Measurements from ENCODE around the gene KCNMA1.

The KCNMA1 gene

GRCh38 chr10:77560471-77560870 is 77.1 kb downstream of the KCNMA1 start:
- H3K36me3 ChIP-seq (ENCODE audit: control insufficient read depth, low read depth, low read length): no peaks in the 10 kb centered on the region
- H3K27ac ChIP-seq (ENCODE audit: low read length): no peak overlapping the region
- H3K9ac ChIP-seq (ENCODE audit: low read length): no peak overlapping the region
- H3K9me3 ChIP-seq (ENCODE audit: control insufficient read depth, low read depth, low read length): no peaks in the 10 kb centered on the region
- H3K4me3 ChIP-seq (ENCODE audit: low read length): no peak overlapping the region
- H3K4me1 ChIP-seq (ENCODE audit: control insufficient read depth, low read depth, low read length): peaks cover 15% of the 10 kb centered on the region
- no peaks in the 10 kb centered on the region for H3K27me3 ChIP-seq (ENCODE audit: control insufficient read depth, insufficient read depth, low read length)

GRCh38 chr10:77560052-77560451 is 77.6 kb downstream of the KCNMA1 start:
- Histone ChIP-seq H3K9ac (ENCODE audit: low read length) (no peak overlapping the region), H3K4me1 (ENCODE audit: control insufficient read depth, low read depth, low read length) (peaks cover 11% of the 10 kb centered on the region), H3K9me3 (ENCODE audit: control insufficient read depth, low read depth, low read length) (no peaks in the 10 kb centered on the region), H3K27me3 (ENCODE audit: control insufficient read depth, insufficient read depth, low read length) (no peaks in the 10 kb centered on the region), H3K4me3 (ENCODE audit: low read length) (no peak overlapping the region), H3K27ac (ENCODE audit: low read length) (no peak overlapping the region), H3K36me3 (ENCODE audit: control insufficient read depth, low read depth, low read length) (no peaks in the 10 kb centered on the region)

- no peaks in the 10 kb centered on the region for H3K27me3 ChIP-seq (ENCODE audit: control insufficient read depth, insufficient read depth, low read length)
- H3K27ac ChIP-seq (ENCODE audit: low read length): no peak overlapping the region
- H3K9ac ChIP-seq (ENCODE audit: low read length): no peak overlapping the region
- no peaks in the 10 kb centered on the region for H3K36me3 ChIP-seq (ENCODE audit: control insufficient read depth, low read depth, low read length)
- no peaks in the 10 kb centered on the region for H3K9me3 ChIP-seq (ENCODE audit: control insufficient read depth, low read depth, low read length)
- H3K4me3 ChIP-seq (ENCODE audit: low read length): no peak overlapping the region
- H3K4me1 ChIP-seq (ENCODE audit: control insufficient read depth, low read depth, low read length): no peaks in the 10 kb centered on the region
These were observed 80.5 kb downstream of the KCNMA1 start for GRCh38 chr10:77556990-77557601.

GRCh38 chr10:77555591-77556212 is 81.9 kb downstream of the KCNMA1 start:
- Histone ChIP-seq H3K9me3 (ENCODE audit: control insufficient read depth, low read depth, low read length) (no peaks in the 10 kb centered on the region), H3K9ac (ENCODE audit: low read length) (no peak overlapping the region), H3K4me1 (ENCODE audit: control insufficient read depth, low read depth, low read length) (no peaks in the 10 kb centered on the region), H3K27me3 (ENCODE audit: control insufficient read depth, insufficient read depth, low read length) (no peaks in the 10 kb centered on the region), H3K36me3 (ENCODE audit: control insufficient read depth, low read depth, low read length) (no peaks in the 10 kb centered on the region), H3K4me3 (ENCODE audit: low read length) (no peak overlapping the region), H3K27ac (ENCODE audit: low read length) (no peak overlapping the region)

- H3K9me3 ChIP-seq (ENCODE audit: control insufficient read depth, low read depth, low read length): no peaks in the 10 kb centered on the region
- peaks cover 2% of the 10 kb centered on the region for H3K4me1 ChIP-seq (ENCODE audit: control insufficient read depth, low read depth, low read length)
These were observed 82.6 kb downstream of the KCNMA1 start for GRCh38 chr10:77554996-77555397.

GRCh38 chr10:77553966-77554365 is 83.6 kb downstream of the KCNMA1 start:
- no peaks in the 10 kb centered on the region for H3K9me3 ChIP-seq (ENCODE audit: control insufficient read depth, low read depth, low read length)
- H3K9ac ChIP-seq (ENCODE audit: low read length): no peak overlapping the region
- H3K4me3 ChIP-seq (ENCODE audit: low read length): no peak overlapping the region
- peaks cover 2% of the 10 kb centered on the region for H3K4me1 ChIP-seq (ENCODE audit: control insufficient read depth, low read depth, low read length)
- no peaks in the 10 kb centered on the region for H3K36me3 ChIP-seq (ENCODE audit: control insufficient read depth, low read depth, low read length)
- no peaks in the 10 kb centered on the region for H3K27me3 ChIP-seq (ENCODE audit: control insufficient read depth, insufficient read depth, low read length)
- no peak overlapping the region for H3K27ac ChIP-seq (ENCODE audit: low read length)

More at GRCh38 chr10:77554996-77555397, 82.6 kb downstream of the KCNMA1 start:
- Histone ChIP-seq H3K4me3 (ENCODE audit: low read length) (no peak overlapping the region), H3K36me3 (ENCODE audit: control insufficient read depth, low read depth, low read length) (no peaks in the 10 kb centered on the region), H3K9ac (ENCODE audit: low read length) (no peak overlapping the region), H3K27me3 (ENCODE audit: control insufficient read depth, insufficient read depth, low read length) (no peaks in the 10 kb centered on the region), H3K27ac (ENCODE audit: low read length) (no peak overlapping the region)

GRCh38 chr10:77553311-77553710 is 84.3 kb downstream of the KCNMA1 start:
- Histone ChIP-seq H3K9ac (ENCODE audit: low read length) (no peak overlapping the region), H3K27ac (ENCODE audit: low read length) (no peak overlapping the region), H3K36me3 (ENCODE audit: control insufficient read depth, low read depth, low read length) (no peaks in the 10 kb centered on the region), H3K27me3 (ENCODE audit: control insufficient read depth, insufficient read depth, low read length) (no peaks in the 10 kb centered on the region), H3K4me3 (ENCODE audit: low read length) (no peak overlapping the region), H3K4me1 (ENCODE audit: control insufficient read depth, low read depth, low read length) (peaks cover 2% of the 10 kb centered on the region), H3K9me3 (ENCODE audit: control insufficient read depth, low read depth, low read length) (no peaks in the 10 kb centered on the region)

GRCh38 chr10:77552252-77552651 is 85.4 kb downstream of the KCNMA1 start:
- H3K27ac ChIP-seq (ENCODE audit: low read length): no peak overlapping the region
- H3K4me1 ChIP-seq (ENCODE audit: control insufficient read depth, low read depth, low read length): peaks cover 2% of the 10 kb centered on the region
- H3K27me3 ChIP-seq (ENCODE audit: control insufficient read depth, insufficient read depth, low read length): no peaks in the 10 kb centered on the region
- H3K9ac ChIP-seq (ENCODE audit: low read length): no peak overlapping the region
- H3K9me3 ChIP-seq (ENCODE audit: control insufficient read depth, low read depth, low read length): no peaks in the 10 kb centered on the region
- no peaks in the 10 kb centered on the region for H3K36me3 ChIP-seq (ENCODE audit: control insufficient read depth, low read depth, low read length)
- no peak overlapping the region for H3K4me3 ChIP-seq (ENCODE audit: low read length)

- Histone ChIP-seq H3K9ac (ENCODE audit: low read length) (no peak overlapping the region), H3K9me3 (ENCODE audit: control insufficient read depth, low read depth, low read length) (no peaks in the 10 kb centered on the region), H3K4me3 (ENCODE audit: low read length) (no peak overlapping the region), H3K36me3 (ENCODE audit: control insufficient read depth, low read depth, low read length) (no peaks in the 10 kb centered on the region), H3K27me3 (ENCODE audit: control insufficient read depth, insufficient read depth, low read length) (no peaks in the 10 kb centered on the region), H3K4me1 (ENCODE audit: control insufficient read depth, low read depth, low read length) (peaks cover 2% of the 10 kb centered on the region), H3K27ac (ENCODE audit: low read length) (no peak overlapping the region)
These were observed 87.2 kb downstream of the KCNMA1 start for GRCh38 chr10:77550378-77550777.

- H3K9me3 ChIP-seq (ENCODE audit: control insufficient read depth, low read depth, low read length): no peaks in the 10 kb centered on the region
- H3K4me1 ChIP-seq (ENCODE audit: control insufficient read depth, low read depth, low read length): peaks cover 2% of the 10 kb centered on the region
- H3K27me3 ChIP-seq (ENCODE audit: control insufficient read depth, insufficient read depth, low read length): no peaks in the 10 kb centered on the region
- H3K27ac ChIP-seq (ENCODE audit: low read length): no peak overlapping the region
- H3K9ac ChIP-seq (ENCODE audit: low read length): no peak overlapping the region
- no peak overlapping the region for H3K4me3 ChIP-seq (ENCODE audit: low read length)
- H3K36me3 ChIP-seq (ENCODE audit: control insufficient read depth, low read depth, low read length): no peaks in the 10 kb centered on the region
These were observed 88.9 kb downstream of the KCNMA1 start for GRCh38 chr10:77548671-77549070.

- Histone ChIP-seq H3K4me3 (ENCODE audit: low read length) (no peak overlapping the region), H3K27ac (ENCODE audit: low read length) (no peak overlapping the region), H3K36me3 (ENCODE audit: control insufficient read depth, low read depth, low read length) (no peaks in the 10 kb centered on the region), H3K27me3 (ENCODE audit: control insufficient read depth, insufficient read depth, low read length) (no peaks in the 10 kb centered on the region), H3K9ac (ENCODE audit: low read length) (no peak overlapping the region), H3K9me3 (ENCODE audit: control insufficient read depth, low read depth, low read length) (no peaks in the 10 kb centered on the region), H3K4me1 (ENCODE audit: control insufficient read depth, low read depth, low read length) (peaks cover 2% of the 10 kb centered on the region)
These were observed 89.5 kb downstream of the KCNMA1 start for GRCh38 chr10:77548157-77548556.

Data from iPS-18a (cell line).